Measurements from ENCODE around the gene CBX1. TPM values are rescaled to one million over a fixed set of nuclear protein-coding genes. Genes with fewer than 3 reads are reported as not detected.

Gene CBX1
- total and polyA plus RNA-seq, 10 of the 15 experiments (the other 5 are each of a cell fraction or from before 2014, with no cell fraction given): 11.8 to 99.2 (median 43.5) TPM

- TF ChIP-seq, protein P1, sequence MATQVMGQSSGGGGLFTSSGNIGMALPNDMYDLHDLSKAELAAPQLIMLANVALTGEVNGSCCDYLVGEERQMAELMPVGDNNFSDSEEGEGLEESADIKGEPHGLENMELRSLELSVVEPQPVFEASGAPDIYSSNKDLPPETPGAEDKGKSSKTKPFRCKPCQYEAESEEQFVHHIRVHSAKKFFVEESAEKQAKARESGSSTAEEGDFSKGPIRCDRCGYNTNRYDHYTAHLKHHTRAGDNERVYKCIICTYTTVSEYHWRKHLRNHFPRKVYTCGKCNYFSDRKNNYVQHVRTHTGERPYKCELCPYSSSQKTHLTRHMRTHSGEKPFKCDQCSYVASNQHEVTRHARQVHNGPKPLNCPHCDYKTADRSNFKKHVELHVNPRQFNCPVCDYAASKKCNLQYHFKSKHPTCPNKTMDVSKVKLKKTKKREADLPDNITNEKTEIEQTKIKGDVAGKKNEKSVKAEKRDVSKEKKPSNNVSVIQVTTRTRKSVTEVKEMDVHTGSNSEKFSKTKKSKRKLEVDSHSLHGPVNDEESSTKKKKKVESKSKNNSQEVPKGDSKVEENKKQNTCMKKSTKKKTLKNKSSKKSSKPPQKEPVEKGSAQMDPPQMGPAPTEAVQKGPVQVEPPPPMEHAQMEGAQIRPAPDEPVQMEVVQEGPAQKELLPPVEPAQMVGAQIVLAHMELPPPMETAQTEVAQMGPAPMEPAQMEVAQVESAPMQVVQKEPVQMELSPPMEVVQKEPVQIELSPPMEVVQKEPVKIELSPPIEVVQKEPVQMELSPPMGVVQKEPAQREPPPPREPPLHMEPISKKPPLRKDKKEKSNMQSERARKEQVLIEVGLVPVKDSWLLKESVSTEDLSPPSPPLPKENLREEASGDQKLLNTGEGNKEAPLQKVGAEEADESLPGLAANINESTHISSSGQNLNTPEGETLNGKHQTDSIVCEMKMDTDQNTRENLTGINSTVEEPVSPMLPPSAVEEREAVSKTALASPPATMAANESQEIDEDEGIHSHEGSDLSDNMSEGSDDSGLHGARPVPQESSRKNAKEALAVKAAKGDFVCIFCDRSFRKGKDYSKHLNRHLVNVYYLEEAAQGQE (IDR thresholded peaks at IDR 0.05; ENCODE audit: low read depth, low read length): no peak
- TF ChIP-seq GABPA (IDR thresholded peaks at IDR 0.05; ENCODE audit: low read depth) (peak; percentile 87), EED (IDR thresholded peaks at IDR 0.05; ENCODE audit: low read depth) (peak; percentile 64; the same call in 1 of the 2 replicates), POU2F2 (IDR thresholded peaks at IDR 0.05; ENCODE audit: borderline replicate concordance, low read depth, low read length) (peak; percentile 18; the same call in 1 of the 3 replicates), EZH2 (IDR thresholded peaks at IDR 0.05; ENCODE audit: borderline replicate concordance, control insufficient read depth, low read depth, low read length) (no peak), CBFB (IDR thresholded peaks at IDR 0.05; ENCODE audit: low read depth) (0 out of 2 replicates have a peak, but pooled peaks have one; percentile 31), CREM (IDR thresholded peaks at IDR 0.05; ENCODE audit: low read depth) (no peak; the same call in none of the 2 replicates), KDM1A (IDR thresholded peaks at IDR 0.05; ENCODE audit: borderline replicate concordance) (no peak), IRF5 (IDR thresholded peaks at IDR 0.05; ENCODE audit: borderline replicate concordance) (no peak), TARDBP (IDR thresholded peaks at IDR 0.05; ENCODE audit: borderline replicate concordance) (no peak), BHLHE40 (IDR thresholded peaks at IDR 0.05; ENCODE audit: borderline replicate concordance in 1 of 2, low read depth in 2 of 2, low read length in 1 of 2) (peak in 1 of 2 experiments; percentile 85; a peak in 3 of 4 replicates), IKZF1 (conservative IDR thresholded peaks at IDR 0.05) (peak; percentile 87), HDAC2 (IDR thresholded peaks at IDR 0.05) (no peak), ATF7 (IDR thresholded peaks at IDR 0.05; ENCODE audit: low read depth) (peak; percentile 36; the same call in 1 of the 2 replicates), PAX8 (IDR thresholded peaks at IDR 0.05) (no peak), WRNIP1 (IDR thresholded peaks at IDR 0.05; ENCODE audit: borderline replicate concordance, low read depth, low read length) (no peak), POLR2AphosphoS2 (IDR thresholded peaks at IDR 0.05; ENCODE audit: low read depth, low read length) (peak; percentile 87), FOS (IDR thresholded peaks at IDR 0.05; ENCODE audit: borderline replicate concordance, extremely low read depth, insufficient read length) (peak; percentile 35)
- TF ChIP-seq, protein P2, sequence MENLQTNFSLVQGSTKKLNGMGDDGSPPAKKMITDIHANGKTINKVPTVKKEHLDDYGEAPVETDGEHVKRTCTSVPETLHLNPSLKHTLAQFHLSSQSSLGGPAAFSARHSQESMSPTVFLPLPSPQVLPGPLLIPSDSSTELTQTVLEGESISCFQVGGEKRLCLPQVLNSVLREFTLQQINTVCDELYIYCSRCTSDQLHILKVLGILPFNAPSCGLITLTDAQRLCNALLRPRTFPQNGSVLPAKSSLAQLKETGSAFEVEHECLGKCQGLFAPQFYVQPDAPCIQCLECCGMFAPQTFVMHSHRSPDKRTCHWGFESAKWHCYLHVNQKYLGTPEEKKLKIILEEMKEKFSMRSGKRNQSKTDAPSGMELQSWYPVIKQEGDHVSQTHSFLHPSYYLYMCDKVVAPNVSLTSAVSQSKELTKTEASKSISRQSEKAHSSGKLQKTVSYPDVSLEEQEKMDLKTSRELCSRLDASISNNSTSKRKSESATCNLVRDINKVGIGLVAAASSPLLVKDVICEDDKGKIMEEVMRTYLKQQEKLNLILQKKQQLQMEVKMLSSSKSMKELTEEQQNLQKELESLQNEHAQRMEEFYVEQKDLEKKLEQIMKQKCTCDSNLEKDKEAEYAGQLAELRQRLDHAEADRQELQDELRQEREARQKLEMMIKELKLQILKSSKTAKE (IDR thresholded peaks at IDR 0.05; ENCODE audit: low read depth, poor library complexity, severe bottlenecking): peak; percentile 32
- TF ChIP-seq, protein P3, sequence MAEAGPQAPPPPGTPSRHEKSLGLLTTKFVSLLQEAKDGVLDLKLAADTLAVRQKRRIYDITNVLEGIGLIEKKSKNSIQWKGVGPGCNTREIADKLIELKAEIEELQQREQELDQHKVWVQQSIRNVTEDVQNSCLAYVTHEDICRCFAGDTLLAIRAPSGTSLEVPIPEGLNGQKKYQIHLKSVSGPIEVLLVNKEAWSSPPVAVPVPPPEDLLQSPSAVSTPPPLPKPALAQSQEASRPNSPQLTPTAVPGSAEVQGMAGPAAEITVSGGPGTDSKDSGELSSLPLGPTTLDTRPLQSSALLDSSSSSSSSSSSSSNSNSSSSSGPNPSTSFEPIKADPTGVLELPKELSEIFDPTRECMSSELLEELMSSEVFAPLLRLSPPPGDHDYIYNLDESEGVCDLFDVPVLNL (IDR thresholded peaks at IDR 0.05; ENCODE audit: low read depth, low read length): no peak
- TF ChIP-seq, protein P4, sequence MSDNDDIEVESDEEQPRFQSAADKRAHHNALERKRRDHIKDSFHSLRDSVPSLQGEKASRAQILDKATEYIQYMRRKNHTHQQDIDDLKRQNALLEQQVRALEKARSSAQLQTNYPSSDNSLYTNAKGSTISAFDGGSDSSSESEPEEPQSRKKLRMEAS (IDR thresholded peaks at IDR 0.05; ENCODE audit: low read depth, low read length): no peak
Observed at GRCh38 chr17:48107137-48108055, 6.1 kb upstream of the CBX1 start, which contains the start of gene SNX11 (continued).
